ENCODE data around the gene TBC1D3D. TPM values are rescaled to one million over a fixed set of nuclear protein-coding genes. Genes with fewer than 3 reads are reported as not detected.
"Not testable (repeated sequence)": the region's sequence is repeated elsewhere in the genome, so short reads cannot be mapped to it uniquely, and the experiment has no call there.

Gene TBC1D3D
- 2.2 TPM for total RNA-seq (ENCODE audit: unreplicated experiment)
- long read RNA-seq = 0 reads

GRCh38 chr17:38003676-38004075 is at the start of gene TBC1D3D:
Gene TBC1D3D, plus strand, starts transcription at chr17:38003976. Its CDS starts 1,585 bp downstream, at chr17:38005561.
- not testable (repeated sequence) for H3K27ac Mint-ChIP-seq (ENCODE audit: unreplicated experiment)

GRCh38 chr17:37988960-37989359 is 14.8 kb upstream of the TBC1D3D start, which contains the start of gene TBC1D3L:
Gene TBC1D3L, minus strand, starts transcription at chr17:37989060. Its CDS starts 1,540 bp downstream, at chr17:37987520.
- not testable (repeated sequence) for H3K36me3 Mint-ChIP-seq (ENCODE audit: unreplicated experiment); H3K27ac Mint-ChIP-seq (ENCODE audit: unreplicated experiment); H3K4me3 Mint-ChIP-seq (ENCODE audit: unreplicated experiment); H3K9me3 Mint-ChIP-seq (ENCODE audit: unreplicated experiment); DNase-seq; H3K4me1 Mint-ChIP-seq (ENCODE audit: low read depth, unreplicated experiment); H3K27me3 Mint-ChIP-seq (ENCODE audit: unreplicated experiment)

More at GRCh38 chr17:38003676-38004075, at the start of gene TBC1D3D:
- H3K9me3 Mint-ChIP-seq (ENCODE audit: unreplicated experiment); H3K4me3 Mint-ChIP-seq (ENCODE audit: unreplicated experiment); DNase-seq; H3K36me3 Mint-ChIP-seq (ENCODE audit: unreplicated experiment); H3K4me1 Mint-ChIP-seq (ENCODE audit: low read depth, unreplicated experiment); H3K27me3 Mint-ChIP-seq (ENCODE audit: unreplicated experiment): not testable (repeated sequence)

Other genes starting within 250 kb of the TBC1D3D start
- not detected for gene TBC1D3K, start 79.6 kb upstream of the TBC1D3D start, total RNA-seq (ENCODE audit: unreplicated experiment)
- gene TBC1D3L, start 14.9 kb upstream of the TBC1D3D start, total RNA-seq (ENCODE audit: unreplicated experiment) = 76.4 TPM
- not detected for gene TBC1D3C, start 64.7 kb downstream of the TBC1D3D start, total RNA-seq (ENCODE audit: unreplicated experiment)
- not detected for gene TBC1D3E, start 124.0 kb downstream of the TBC1D3D start, total RNA-seq (ENCODE audit: unreplicated experiment)
- gene TBC1D3, start 188.6 kb downstream of the TBC1D3D start, total RNA-seq (ENCODE audit: unreplicated experiment) = not detected

All from glutamatergic neuron (in vitro differentiated cells).